Airway epithelial cell (primary cell): ENCODE measurements around the gene CLDN22. TPM values are rescaled to one million over a fixed set of nuclear protein-coding genes. Genes with fewer than 3 reads are reported as not detected.

ENCODE experiments used
- total RNA-seq: library from RNA; depleted of rRNA; stranded (reverse); fragments of >200 nt; gene quantifications from 2 replicates; pipeline ENCODE4 v1.2.3, GENCODE V29; 2015

CLDN22 gene
- total RNA-seq, result not detected in 2 replicates

GRCh38 chr4:183320211-183321059 lies at the start of gene CLDN22:
CLDN22 (minus strand) TSS chr4:183320276; CDS start chr4:183320218, 58 bp downstream.

DNA sequence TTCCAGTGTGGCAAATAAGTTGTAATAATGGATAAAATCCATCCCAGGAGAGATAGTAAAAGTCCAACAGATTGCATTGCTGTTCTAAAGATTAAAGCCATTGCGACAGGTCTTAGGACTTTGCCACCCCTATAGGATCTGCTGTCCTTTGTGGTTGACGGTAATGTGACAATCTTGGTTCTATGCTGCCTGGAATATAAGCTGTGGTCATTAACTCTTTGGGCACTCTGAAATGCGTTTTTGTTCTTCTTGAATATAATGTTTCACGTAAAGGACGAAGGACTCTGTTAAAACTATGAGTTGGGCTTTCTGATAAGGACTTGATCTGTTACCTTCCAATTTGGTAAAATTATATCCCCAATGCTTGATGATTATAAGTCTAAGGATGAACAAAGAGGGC lies 2.2 kb upstream of the CLDN22 start, which contains the start of gene CLDN24:
CLDN24 (minus strand) TSS at position 101 of the 400 bp plus-strand sequence; CDS start at position 101, 0 bp downstream.

Other genes with a start within 250 kb of the CLDN22 start
- gene WWC2, start 221.0 kb downstream of the CLDN22 start, total RNA-seq, result 10.6 and 11.8 TPM in 2 replicates
- not detected in 2 replicates for gene CLDN24, start 2.1 kb upstream of the CLDN22 start, total RNA-seq
- 15.2 and 15.5 TPM in 2 replicates for gene CDKN2AIP, start 124.4 kb upstream of the CLDN22 start, total RNA-seq
- gene ING2, start 184.8 kb upstream of the CLDN22 start, total RNA-seq, result 20.0 and 24.2 TPM in 2 replicates